GM15510 (cell line): ENCODE data around the gene CACNA1H.

Source experiments
- POLR2A ChIP-seq: IDR thresholded peaks from 3 replicates; pipeline ENCODE4 v1.6.1; 2011; ENCODE audit warnings: borderline replicate concordance; ENCODE audit not compliant: insufficient read length; ENCODE audit errors: extremely low read depth

The CACNA1H gene

GRCh38 chr16:1271380-1271723 lies 118.4 kb downstream of the CACNA1H start:
- no peak for TF ChIP-seq POLR2A
